ENCODE results near the gene ASIC2. TPM values are rescaled to one million over a fixed set of nuclear protein-coding genes. Genes with fewer than 3 reads are reported as not detected.

ASIC2 gene
- total RNA-seq, 1 experiment from 2014 or later: 0.11 TPM

GRCh38 chr17:33002246-33002645 is 290.8 kb downstream of the ASIC2 start:
- Histone ChIP-seq H3K36me3 (ENCODE audit: low read depth, low read length) (no peaks in the 10 kb centered on the region), H3K4me3 (ENCODE audit: low read length) (no peak overlapping the region), H4K20me1 (ENCODE audit: low read length) (no peaks in the 10 kb centered on the region), H3K9ac (ENCODE audit: low read length) (no peak overlapping the region), H3F3A (ENCODE audit: low read length, unreplicated experiment) (no peaks in the 10 kb centered on the region), H3K27ac (ENCODE audit: low read length) (no peak overlapping the region), H3K9me3 (ENCODE audit: low read length) (no peaks in the 10 kb centered on the region), H3K4me2 (ENCODE audit: low read length) (no peak overlapping the region), H3K9me2 (replicated peaks; ENCODE audit: low read length) (no peaks in the 10 kb centered on the region), H2AFZ (ENCODE audit: low read length) (no peak overlapping the region), H3K4me1 (ENCODE audit: insufficient read depth, low read length) (peaks cover 7% of the 10 kb centered on the region), H3K27me3 (ENCODE audit: low read length) (no peaks in the 10 kb centered on the region), H3K79me2 (ENCODE audit: low read length) (no peaks in the 10 kb centered on the region)
- POLR2A ChIA-PET (ENCODE audit: unreplicated experiment): no interaction called here
- CTCF ChIA-PET: no interaction called here
- DNase-seq (no peak), ATAC-seq (no peak)
- TF ChIP-seq EZH2 (IDR thresholded peaks at IDR 0.05; ENCODE audit: low read length, unreplicated experiment): no peak
- no peak for TF ChIP-seq EZH2phosphoT487 (IDR thresholded peaks at IDR 0.05; ENCODE audit: borderline replicate concordance, low read length)
- TF ChIP-seq CTCF (conservative IDR thresholded peaks at IDR 0.05; ENCODE audit: low read depth, low read length): no peak
- no TSS peak for BruUV-seq (replicated peaks)
- intact Hi-C loops (cut with micrococcal nuclease): no loop called here

- POLR2A ChIA-PET (ENCODE audit: unreplicated experiment): no interaction called here
- intact Hi-C loops (cut with micrococcal nuclease): loop anchor here (5.0 kb wide), 1 partner anchor 217 kb away; no protein-coding TSS in a partner anchor
- Histone ChIP-seq H3K9me2 (replicated peaks; ENCODE audit: low read length) (no peaks in the 10 kb centered on the region), H3K9ac (ENCODE audit: low read length) (no peak overlapping the region), H2AFZ (ENCODE audit: low read length) (peak overlapping the region; percentile 78), H3K27ac (ENCODE audit: low read length) (no peak overlapping the region), H3K4me1 (ENCODE audit: insufficient read depth, low read length) (peaks cover 7% of the 10 kb centered on the region), H3F3A (ENCODE audit: low read length, unreplicated experiment) (no peaks in the 10 kb centered on the region), H3K79me2 (ENCODE audit: low read length) (no peaks in the 10 kb centered on the region), H3K4me3 (ENCODE audit: low read length) (peak overlapping the region; percentile 60), H3K27me3 (ENCODE audit: low read length) (no peaks in the 10 kb centered on the region), H3K4me2 (ENCODE audit: low read length) (peak overlapping the region; percentile 71), H3K36me3 (ENCODE audit: low read depth, low read length) (no peaks in the 10 kb centered on the region), H3K9me3 (ENCODE audit: low read length) (no peaks in the 10 kb centered on the region), H4K20me1 (ENCODE audit: low read length) (no peaks in the 10 kb centered on the region)
- CTCF ChIA-PET: interaction anchor here (0.6 to 1.6 kb wide), 4 partner anchors 57 to 121 kb away, joined by 4 to 9 read pairs (median 6); no protein-coding TSS in a partner anchor
- TF ChIP-seq CTCF (conservative IDR thresholded peaks at IDR 0.05; ENCODE audit: low read depth, low read length) (no peak), EZH2phosphoT487 (IDR thresholded peaks at IDR 0.05; ENCODE audit: borderline replicate concordance, low read length) (no peak), EZH2 (IDR thresholded peaks at IDR 0.05; ENCODE audit: low read length, unreplicated experiment) (no peak)
- DNase-seq (peak; percentile 52), ATAC-seq (peak; percentile 74)
- BruUV-seq (replicated peaks): no TSS peak
These were observed 294.2 kb downstream of the ASIC2 start for GRCh38 chr17:32998887-32999228.

GRCh38 chr17:32998111-32998886 is 294.8 kb downstream of the ASIC2 start:
- no TSS peak for BruUV-seq (replicated peaks)
- POLR2A ChIA-PET (ENCODE audit: unreplicated experiment): no interaction called here
- peak; percentile 76 for DNase-seq

More at GRCh38 chr17:32998111-32998886, 294.8 kb downstream of the ASIC2 start:
- peak; percentile 90 for ATAC-seq
- Histone ChIP-seq H3K9me3 (ENCODE audit: low read length) (no peaks in the 10 kb centered on the region), H3K27ac (ENCODE audit: low read length) (no peak overlapping the region), H3K4me3 (ENCODE audit: low read length) (peak overlapping the region; percentile 60), H3K27me3 (ENCODE audit: low read length) (no peaks in the 10 kb centered on the region), H3K4me1 (ENCODE audit: insufficient read depth, low read length) (peaks cover 7% of the 10 kb centered on the region), H3K9me2 (replicated peaks; ENCODE audit: low read length) (no peaks in the 10 kb centered on the region), H4K20me1 (ENCODE audit: low read length) (no peaks in the 10 kb centered on the region), H3K36me3 (ENCODE audit: low read depth, low read length) (no peaks in the 10 kb centered on the region), H3K9ac (ENCODE audit: low read length) (no peak overlapping the region), H3F3A (ENCODE audit: low read length, unreplicated experiment) (no peaks in the 10 kb centered on the region), H2AFZ (ENCODE audit: low read length) (peak overlapping the region; percentile 78), H3K79me2 (ENCODE audit: low read length) (no peaks in the 10 kb centered on the region), H3K4me2 (ENCODE audit: low read length) (peak overlapping the region; percentile 71)
- CTCF ChIA-PET: interaction anchor here (0.6 to 1.6 kb wide), 3 partner anchors 16 to 86 kb away, joined by 4 to 7 read pairs (median 6); no protein-coding TSS in a partner anchor
- intact Hi-C loops (cut with micrococcal nuclease): loop anchor here (5.0 kb wide), 1 partner anchor 216 kb away; no protein-coding TSS in a partner anchor
- no peak for TF ChIP-seq EZH2phosphoT487 (IDR thresholded peaks at IDR 0.05; ENCODE audit: borderline replicate concordance, low read length)
- peak; percentile 82 for TF ChIP-seq CTCF (conservative IDR thresholded peaks at IDR 0.05; ENCODE audit: low read depth, low read length)
